Retinal pigment epithelial cell (primary cell): ENCODE results near the gene ZNF444.
"Not testable (repeated sequence)": the region's sequence is repeated elsewhere in the genome, so short reads cannot be mapped to it uniquely, and the experiment has no call there.

Experiments used
- DNase-seq: peaks from one replicate; pipeline ENCODE4 v3.0.0-alpha.2; 2010; ENCODE audit warnings: low read depth
- H3K4me3 ChIP-seq: 2 replicates; pipeline ENCODE4 v1.5.1; 2011; ENCODE audit warnings: mild to moderate bottlenecking, low read length, control low read depth, moderate library complexity
- CTCF ChIP-seq: conservative IDR thresholded peaks from 2 replicates; pipeline ENCODE4 v1.5.1; 2011; ENCODE audit warnings: low read depth, low read length, control low read depth, inconsistent platforms

The ZNF444 gene

DNA sequence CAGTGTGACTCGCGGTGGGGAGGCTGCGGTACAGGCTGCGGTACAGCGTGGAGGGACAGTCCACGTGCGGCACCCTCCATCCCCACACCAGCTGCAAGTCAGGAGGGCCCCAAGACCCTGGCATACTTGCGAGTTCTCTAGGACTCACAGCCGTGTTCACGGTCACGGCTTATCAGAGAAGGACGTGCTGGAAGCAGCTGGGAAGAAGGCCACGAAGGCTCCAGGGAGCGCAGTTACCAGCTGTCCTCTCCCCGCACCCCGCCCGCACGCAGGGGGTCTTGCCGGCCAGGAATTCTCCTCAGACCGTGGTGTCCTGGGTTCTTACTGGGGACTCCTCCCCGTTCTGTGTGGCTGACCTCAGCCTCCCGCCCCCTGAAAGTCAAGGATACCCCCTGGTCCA, 6.2 kb downstream of the ZNF444 start:
- H3K4me3 ChIP-seq, result no peak overlapping the region
- DNase-seq, result no peak
- no peak for TF ChIP-seq CTCF

DNA sequence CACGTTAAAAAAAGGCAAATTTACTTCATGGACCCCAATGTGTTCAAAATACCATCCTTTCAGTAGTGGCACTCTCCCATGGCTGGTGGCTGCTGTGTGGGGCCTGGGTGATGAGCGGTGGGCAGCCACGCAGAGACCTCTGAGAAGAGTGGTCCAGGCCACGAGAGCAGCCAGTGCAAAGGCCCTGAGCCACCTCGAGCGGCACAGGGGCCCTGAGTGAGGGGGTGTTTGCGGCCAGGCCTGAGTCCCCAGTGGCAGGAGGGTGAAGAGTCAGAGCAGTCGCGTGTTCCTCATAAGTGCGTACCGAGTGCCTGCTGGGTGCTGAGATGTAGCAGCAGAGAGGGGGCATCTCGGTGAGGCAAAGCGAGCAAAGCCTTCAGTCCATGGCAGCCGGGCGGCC, 7.0 kb downstream of the ZNF444 start:
- no peak for DNase-seq
- H3K4me3 ChIP-seq, result no peak overlapping the region
- no peak for TF ChIP-seq CTCF

- not testable (repeated sequence) for DNase-seq, H3K4me3 ChIP-seq
Measured at GRCh38 chr19:56148955-56149655, 8.0 kb downstream of the ZNF444 start.

DNA sequence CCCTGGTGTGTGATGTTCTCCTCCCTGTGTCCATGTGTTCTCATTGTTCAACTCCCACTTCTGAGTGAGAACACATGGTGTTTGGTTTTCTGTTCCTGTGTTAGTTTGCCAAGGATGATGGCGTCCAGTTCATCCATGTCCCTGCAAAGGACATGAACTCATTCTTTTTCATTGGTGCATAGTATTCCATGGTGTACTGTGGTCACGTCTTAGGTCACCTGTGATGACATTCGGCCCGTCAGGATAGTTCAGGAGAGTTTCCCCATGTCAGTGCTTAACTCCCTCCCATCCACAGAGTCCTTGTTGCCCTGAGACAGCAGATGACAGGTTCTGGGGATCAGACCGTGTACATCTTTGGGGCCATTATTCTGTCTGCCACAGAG, 8.6 kb downstream of the ZNF444 start:
- no peak for TF ChIP-seq CTCF
- H3K4me3 ChIP-seq, result no peak overlapping the region
- no peak for DNase-seq

DNA sequence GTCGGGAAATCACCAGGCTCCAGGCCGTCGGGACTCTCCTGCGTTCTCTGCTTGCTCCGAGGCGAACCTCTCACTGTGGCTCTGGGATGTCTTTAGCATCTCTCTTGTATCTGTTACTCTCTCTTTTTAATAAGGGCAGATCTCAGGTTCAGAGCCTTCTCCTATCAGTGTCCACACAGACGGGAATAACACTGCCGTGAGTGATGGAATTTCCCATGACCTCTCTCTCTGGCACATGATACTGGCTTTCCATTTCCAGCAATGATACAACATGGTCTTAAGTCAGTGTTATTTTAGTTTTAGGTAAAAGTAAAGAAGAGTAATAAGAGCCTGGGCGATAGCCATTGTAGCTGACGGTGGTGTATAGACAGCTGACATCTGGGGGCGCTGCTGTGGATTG, 9.3 kb downstream of the ZNF444 start:
- no peak for DNase-seq
- H3K4me3 ChIP-seq, result no peak overlapping the region
- TF ChIP-seq CTCF, result no peak

DNA sequence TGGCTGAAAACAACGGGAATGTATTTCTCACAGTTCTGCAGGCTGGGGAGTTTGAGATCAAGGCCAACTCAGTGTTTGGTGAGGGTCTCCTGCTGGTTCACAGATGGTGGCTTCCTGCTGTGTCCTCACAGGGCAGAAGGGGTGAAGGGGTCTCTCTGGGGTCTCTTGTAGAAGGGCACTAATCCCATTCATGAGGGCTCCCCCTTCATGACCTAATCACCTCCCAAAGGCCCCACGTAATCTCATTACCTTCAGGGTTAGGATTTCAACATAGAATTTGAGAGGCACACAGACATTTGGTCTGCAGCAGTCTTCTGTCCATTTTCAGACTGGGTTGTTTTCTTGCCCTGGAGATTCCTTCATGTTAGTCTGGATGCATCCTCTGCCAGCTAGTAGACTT, 11.6 kb downstream of the ZNF444 start:
- no peak for TF ChIP-seq CTCF
- no peak overlapping the region for H3K4me3 ChIP-seq

GRCh38 chr19:56153507-56153906, 12.4 kb downstream of the ZNF444 start:
- H3K4me3 ChIP-seq, result no peak overlapping the region
- no peak for DNase-seq
- TF ChIP-seq CTCF, result no peak

More for the DNA sequence above, 11.6 kb downstream of the ZNF444 start:
- DNase-seq, result no peak
